HepG2 (cell line): ENCODE results near the gene NT5DC1. TPM values are rescaled to one million over a fixed set of nuclear protein-coding genes. Genes with fewer than 3 reads are reported as not detected.

Experiments used
- ATAC-seq: fragments of 200-7000 bp; cut with Tn5 transposase; 3 replicates; pipeline ENCODE4 v1.9.1; 2020; ENCODE audit warnings: mild to moderate bottlenecking, moderate library complexity
- BruUV-seq: library from RNA; stranded (reverse); fragments of 400-500 nt; replicated peaks from 2 replicates; lab custom pipeline; 2021; lab: Mats Ljungman, UMichigan
- CTCF ChIA-PET: fragments of 300-600 bp; formaldehyde crosslinking; extraction: SDS; loops from one replicate; lab custom pipeline; 2021; ENCODE audit warnings: low total read pairs, inconsistent platforms, low intra/inter-chr PET ratio; lab: Yijun Ruan, JAX
- POLR2A ChIA-PET: fragments of 350-600 bp; sonication (Branson Sonifier 250); formaldehyde crosslinking; loops from one replicate; lab custom pipeline; 2020; ENCODE audit warnings: antibody characterized with exemption, inconsistent platforms; lab: Yijun Ruan, JAX
- DNase-seq: peaks from one replicate; pipeline ENCODE4 v3.0.0-alpha.2; 2015; ENCODE audit warnings: low spot score
- FAIRE-seq: peaks from 3 replicates; lab custom pipeline; 2011; peaks lifted over from hg19 to GRCh38; lab: Jason Lieb, UNC
- H2AFZ ChIP-seq: one replicate; pipeline ENCODE4 v1.6.1; 2011; ENCODE audit warnings: low read length, inconsistent platforms
- H3K27ac ChIP-seq: fragments of 300-600 bp; 3 replicates; pipeline ENCODE4 v1.8.0; 2011; ENCODE audit warnings: mixed run types, mild to moderate bottlenecking, mixed read lengths, low read length, inconsistent platforms; ENCODE audit not compliant: insufficient read depth; ENCODE audit errors: extremely low read length
- H3K27me3 ChIP-seq, 2 experiments: fragments of 200-600 bp in 1 of 2; 2 replicates in 1 of 2; 3 replicates in 1 of 2; pipeline versions ENCODE4 v1.6.0 to v1.8.0; 2011; ENCODE audit warnings: low read length in 2 of 2, mild to moderate bottlenecking in 2 of 2, moderate library complexity in 2 of 2, inconsistent platforms in 1 of 2; ENCODE audit not compliant: insufficient read depth in 2 of 2, control insufficient read depth in 1 of 2
- H3K36me3 ChIP-seq, 2 experiments: fragments of 200-600 bp in 1 of 2; replicated peaks in 1 of 2; 2 replicates in 1 of 2; 3 replicates in 1 of 2; pipeline versions ENCODE4 v1.5.1 to v1.8.0; 2011; ENCODE audit warnings: low read length in 2 of 2, inconsistent platforms in 1 of 2; ENCODE audit not compliant: insufficient read depth in 2 of 2, control insufficient read depth in 1 of 2
- H3K4me1 ChIP-seq: 2 replicates; pipeline ENCODE4 v1.5.1; 2012; ENCODE audit warnings: low read length, inconsistent platforms; ENCODE audit not compliant: insufficient read depth
- H3K4me2 ChIP-seq: 2 replicates; pipeline ENCODE4 v1.6.0; 2011; ENCODE audit warnings: low read depth, low read length, inconsistent platforms
- H3K4me3 ChIP-seq, 3 experiments: fragments of 200-600 bp in 1 of 3; sonication (generic), shearing (Covaris generic) in 1 of 3; replicated peaks in 1 of 3; 2 replicates each; pipeline ENCODE4 v1.5.1; 2011 to 2016; ENCODE audit warnings: low read length in 3 of 3, inconsistent platforms in 2 of 3, low read depth in 2 of 3, mild to moderate bottlenecking in 2 of 3, control low read depth in 1 of 3, mixed read lengths in 1 of 3; ENCODE audit not compliant: insufficient read depth in 1 of 3
- H3K79me2 ChIP-seq: one replicate; pipeline ENCODE4 v1.6.1; 2011; ENCODE audit warnings: low read length, inconsistent platforms; ENCODE audit not compliant: insufficient read depth
- H3K9ac ChIP-seq: 2 replicates; pipeline ENCODE4 v1.6.0; 2011; ENCODE audit warnings: mild to moderate bottlenecking, low read depth, low read length, inconsistent platforms; ENCODE audit not compliant: insufficient read depth
- H3K9me3 ChIP-seq: 2 replicates; pipeline ENCODE4 v1.5.1; 2012; ENCODE audit warnings: mild to moderate bottlenecking, low read length
- H4K20me1 ChIP-seq: 2 replicates; pipeline ENCODE4 v1.6.0; 2011; ENCODE audit warnings: inconsistent platforms, mild to moderate bottlenecking, low read length, moderate library complexity; ENCODE audit not compliant: insufficient read depth
- ARNTL ChIP-seq: sonication (generic); formaldehyde crosslinking; IDR thresholded peaks from 2 replicates; pipeline ENCODE4 v1.4.0; 2020; ENCODE audit warnings: mild to moderate bottlenecking, missing genetic modification reagents
- FOXA3 ChIP-seq: IDR thresholded peaks from 2 replicates; pipeline ENCODE4 v1.6.1; 2016; ENCODE audit warnings: missing genetic modification reagents, missing compliant biosample characterization
- HDAC6 ChIP-seq: fragments of 200-600 bp; sonication (generic); IDR thresholded peaks from 2 replicates; pipeline ENCODE4 v1.7.0; 2017; ENCODE audit warnings: mild to moderate bottlenecking, antibody characterized with exemption, low read length, low read depth
- JUN ChIP-seq: sonication (generic); formaldehyde crosslinking; IDR thresholded peaks from 2 replicates; pipeline ENCODE4 v1.4.0; 2020; ENCODE audit warnings: mild to moderate bottlenecking, missing genetic modification reagents
- LCORL ChIP-seq, 2 experiments: fragments of 450-650 bp in 1 of 2; sonication (generic) in 1 of 2; formaldehyde crosslinking in 1 of 2; IDR thresholded peaks; 2 replicates each; pipeline versions ENCODE4 v1.5.0 to v1.6.1; 2017 to 2020; ENCODE audit warnings: antibody characterized with exemption in 1 of 2, missing genetic modification reagents in 1 of 2
- TBL1XR1 ChIP-seq: fragments of 150-350 bp; IDR thresholded peaks from 2 replicates; pipeline ENCODE4 v1.6.1; 2014; ENCODE audit warnings: borderline replicate concordance, low read length; ENCODE audit not compliant: partially characterized antibody
- TOPORS ChIP-seq: sonication (generic); formaldehyde crosslinking; IDR thresholded peaks from 2 replicates; pipeline ENCODE4 v1.8.0; 2023; ENCODE audit warnings: mild to moderate bottlenecking, missing genetic modification reagents
- ZEB1 ChIP-seq: IDR thresholded peaks from 2 replicates; pipeline ENCODE4 v1.6.1; 2012; ENCODE audit warnings: mild to moderate bottlenecking, low read depth, inconsistent platforms; ENCODE audit not compliant: insufficient replicate concordance
- ZFP41 ChIP-seq: sonication (generic); formaldehyde crosslinking; IDR thresholded peaks from 2 replicates; pipeline ENCODE4 v1.4.0; 2020; ENCODE audit warnings: mild to moderate bottlenecking, missing genetic modification reagents, borderline replicate concordance
- ZNF136 ChIP-seq: sonication (generic); formaldehyde crosslinking; IDR thresholded peaks from 2 replicates; pipeline ENCODE4 v1.8.1; 2022; ENCODE audit warnings: low read depth, mild to moderate bottlenecking, moderate library complexity, missing genetic modification reagents
- ZNF326 ChIP-seq: sonication (generic); formaldehyde crosslinking; IDR thresholded peaks from 2 replicates; pipeline ENCODE4 v1.4.0; 2020; ENCODE audit warnings: missing genetic modification reagents, borderline replicate concordance
- ZNF343 ChIP-seq: sonication (generic); formaldehyde crosslinking; IDR thresholded peaks from 2 replicates; pipeline ENCODE4 v1.4.0; 2020; ENCODE audit warnings: mild to moderate bottlenecking, missing genetic modification reagents
- ZNF891 ChIP-seq: sonication (generic); formaldehyde crosslinking; IDR thresholded peaks from 2 replicates; pipeline ENCODE4 v1.5.0; 2020; ENCODE audit warnings: mild to moderate bottlenecking, missing genetic modification reagents
- WGBS: methylation state at CpG from one replicate; pipeline ENCODE4 v1.1.6; 2017; ENCODE audit warnings: low lambda C conversion rate; 5-methylcytosine and 5-hydroxymethylcytosine counted together
- in situ Hi-C: cut with HindIII; loops from 2 replicates; pipeline ENCODE4 v1.10.0; 2017; ENCODE audit warnings: low pct_unique_long_range_greater_than_20kb; ENCODE audit not compliant: extremely low pct_ligation_motif_present
- intact Hi-C: fragments of 100-400 bp; cut with micrococcal nuclease; formaldehyde crosslinking; loops from one replicate; pipeline ENCODE4 v1.10.0; 2022; ENCODE audit not compliant: unreplicated experiment
- polyA plus RNA-seq, 8 experiments: library from polyadenylated mRNA; depleted of rRNA in 3 of 8; stranded (reverse) in 7 of 8; unstranded in 1 of 8; fragments of >200 nt; fragmentation: Illumina TruSeq in 4 of 8; extraction: Trizol in 4 of 8; gene quantifications; 2 replicates each; pipeline versions ENCODE4 v1.2.1 to v1.2.3, GENCODE V29; 2011 to 2016; ENCODE audit warnings: low read depth in 4 of 8, missing spikeins in 1 of 8, mixed read lengths in 1 of 8; ENCODE audit not compliant: insufficient read depth in 1 of 8
- total RNA-seq, 5 experiments: library from RNA; depleted of rRNA; stranded (reverse); fragments of >200 nt; fragmentation: Illumina TruSeq; extraction: Trizol; gene quantifications; 2 replicates each; pipeline ENCODE4 v1.2.3, GENCODE V29; 2016; ENCODE audit warnings: low read depth in 1 of 5
- TF ChIP-seq, protein P1 (sequence below): sonication (generic); formaldehyde crosslinking; IDR thresholded peaks from 2 replicates; pipeline ENCODE4 v1.5.1; 2020; ENCODE audit warnings: mild to moderate bottlenecking, missing genetic modification reagents, moderate library complexity

Gene NT5DC1
- total and polyA plus RNA-seq, 2 of the 13 experiments (the other 11 are each of a cell fraction or from before 2014, with no cell fraction given) = 27.0 to 56.1 TPM

DNA sequence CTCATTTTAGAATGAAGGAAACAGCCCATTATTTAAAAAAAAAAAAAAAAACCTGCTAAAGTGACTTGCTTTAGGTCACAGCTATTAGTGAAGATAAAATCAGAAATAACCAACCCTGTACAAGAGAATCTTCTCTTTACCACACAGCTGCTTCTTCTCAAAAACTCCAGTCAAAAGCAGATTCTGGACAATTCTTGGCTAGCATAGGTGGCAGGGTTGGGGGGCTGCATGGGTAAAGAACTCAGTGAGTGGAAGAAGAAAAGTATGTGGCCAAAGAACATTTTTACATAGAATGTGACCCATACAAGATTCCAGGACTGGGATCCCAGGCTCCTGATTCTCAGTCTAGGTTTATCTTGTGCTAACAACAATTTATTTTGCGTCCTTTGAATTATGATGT, 30.6 kb upstream of the NT5DC1 start:
- Histone ChIP-seq H3K27ac (no peak overlapping the region), H4K20me1 (no peaks in the 10 kb centered on the region), H3K27me3 (no peaks in the 10 kb centered on the region), H3K4me2 (no peak overlapping the region), H3K79me2 (no peaks in the 10 kb centered on the region), H3K4me1 (peaks cover 47% of the 10 kb centered on the region), H3K9ac (no peak overlapping the region), H3K4me3 (no peak overlapping the region), H2AFZ (no peak overlapping the region), H3K9me3 (no peaks in the 10 kb centered on the region), H3K36me3 (no peaks in the 10 kb centered on the region)
- FAIRE-seq (no peak), DNase-seq (no peak), ATAC-seq (no peak)
- CTCF ChIA-PET = no interaction called here
- BruUV-seq = no TSS peak
- intact Hi-C loops (no loop called here), in situ Hi-C loops (no loop called here)
- TF ChIP-seq ZNF891 (CRISPR knock-in tag) (no peak), JUN (CRISPR knock-in tag) (no peak)
- 94% methylated on average over 1 of the region's 1 CpG for WGBS
- POLR2A ChIA-PET = interaction anchor here (4.7 kb wide), 1 partner anchor 9 kb away, joined by 27 read pairs; the partner anchor contains the start of gene FRK

DNA sequence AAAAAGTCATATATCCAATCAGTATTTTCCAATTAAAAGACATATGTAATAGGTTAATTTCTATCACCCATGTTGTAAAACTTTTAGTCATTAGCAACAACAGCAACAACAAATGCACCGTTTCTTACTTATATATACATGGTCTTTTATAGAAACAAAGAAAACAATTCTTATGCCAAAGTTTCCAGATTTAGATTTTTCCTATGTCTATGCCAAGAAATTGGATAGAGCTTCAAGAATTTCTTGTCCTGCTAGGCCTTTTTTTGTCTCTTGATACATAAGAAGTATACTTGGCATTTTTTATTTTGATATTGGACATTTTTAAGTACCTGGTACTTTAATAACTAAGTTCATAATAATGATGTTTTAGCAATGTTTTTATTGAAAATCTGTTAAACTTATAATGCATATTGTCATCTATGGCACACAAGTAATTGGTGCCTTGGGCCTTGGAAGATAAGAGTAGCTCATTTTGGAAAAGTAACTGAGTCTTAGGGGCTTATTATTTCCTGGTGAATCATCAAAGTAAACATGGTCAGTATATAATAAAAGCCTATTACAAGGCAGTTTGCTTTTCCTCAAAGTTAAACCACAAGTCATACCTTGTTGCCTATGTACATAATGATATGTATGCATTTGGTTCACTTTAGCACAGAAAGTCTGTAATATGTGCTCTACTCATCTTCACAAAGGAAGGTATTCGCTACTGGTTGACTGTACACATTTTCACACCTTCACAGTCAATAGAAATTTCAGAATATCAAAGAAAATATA, 29.9 kb upstream of the NT5DC1 start:
- Histone ChIP-seq H3K36me3 (no peaks in the 10 kb centered on the region), H3K4me1 (peaks cover 47% of the 10 kb centered on the region), H3K27me3 (no peaks in the 10 kb centered on the region), H3K79me2 (no peaks in the 10 kb centered on the region), H3K9me3 (no peaks in the 10 kb centered on the region), H3K9ac (no peak overlapping the region), H3K4me2 (no peak overlapping the region), H2AFZ (no peak overlapping the region), H3K4me3 (no peak overlapping the region; a peak in 1 of 6 replicates), H3K27ac (no peak overlapping the region), H4K20me1 (no peaks in the 10 kb centered on the region)
- in situ Hi-C loops = no loop called here
- ATAC-seq (no peak; the same call in 1 of the 3 replicates), DNase-seq (peak; percentile 70), FAIRE-seq (no peak)
- no TSS peak for BruUV-seq
- intact Hi-C loops = loop anchor here (1.0 kb wide), 1 partner anchor 10 kb away; no protein-coding TSS in a partner anchor
- ChIA-PET POLR2A (interaction anchor here (1.5 to 4.7 kb wide), 2 partner anchors 10 to 30 kb away, joined by 6 to 27 read pairs; partner anchors contain the start of genes FRK and NT5DC1), CTCF (no interaction called here)
- WGBS = 76% methylated on average over 2 of the region's 2 CpGs
- TF ChIP-seq ZNF136 (CRISPR knock-in tag) = no peak
- no peak for TF ChIP-seq HDAC6
- no peak for TF ChIP-seq ZEB1
- no peak for TF ChIP-seq ZNF343 (CRISPR knock-in tag)
- TF ChIP-seq ZNF326 = no peak
- TF ChIP-seq, protein P1, sequence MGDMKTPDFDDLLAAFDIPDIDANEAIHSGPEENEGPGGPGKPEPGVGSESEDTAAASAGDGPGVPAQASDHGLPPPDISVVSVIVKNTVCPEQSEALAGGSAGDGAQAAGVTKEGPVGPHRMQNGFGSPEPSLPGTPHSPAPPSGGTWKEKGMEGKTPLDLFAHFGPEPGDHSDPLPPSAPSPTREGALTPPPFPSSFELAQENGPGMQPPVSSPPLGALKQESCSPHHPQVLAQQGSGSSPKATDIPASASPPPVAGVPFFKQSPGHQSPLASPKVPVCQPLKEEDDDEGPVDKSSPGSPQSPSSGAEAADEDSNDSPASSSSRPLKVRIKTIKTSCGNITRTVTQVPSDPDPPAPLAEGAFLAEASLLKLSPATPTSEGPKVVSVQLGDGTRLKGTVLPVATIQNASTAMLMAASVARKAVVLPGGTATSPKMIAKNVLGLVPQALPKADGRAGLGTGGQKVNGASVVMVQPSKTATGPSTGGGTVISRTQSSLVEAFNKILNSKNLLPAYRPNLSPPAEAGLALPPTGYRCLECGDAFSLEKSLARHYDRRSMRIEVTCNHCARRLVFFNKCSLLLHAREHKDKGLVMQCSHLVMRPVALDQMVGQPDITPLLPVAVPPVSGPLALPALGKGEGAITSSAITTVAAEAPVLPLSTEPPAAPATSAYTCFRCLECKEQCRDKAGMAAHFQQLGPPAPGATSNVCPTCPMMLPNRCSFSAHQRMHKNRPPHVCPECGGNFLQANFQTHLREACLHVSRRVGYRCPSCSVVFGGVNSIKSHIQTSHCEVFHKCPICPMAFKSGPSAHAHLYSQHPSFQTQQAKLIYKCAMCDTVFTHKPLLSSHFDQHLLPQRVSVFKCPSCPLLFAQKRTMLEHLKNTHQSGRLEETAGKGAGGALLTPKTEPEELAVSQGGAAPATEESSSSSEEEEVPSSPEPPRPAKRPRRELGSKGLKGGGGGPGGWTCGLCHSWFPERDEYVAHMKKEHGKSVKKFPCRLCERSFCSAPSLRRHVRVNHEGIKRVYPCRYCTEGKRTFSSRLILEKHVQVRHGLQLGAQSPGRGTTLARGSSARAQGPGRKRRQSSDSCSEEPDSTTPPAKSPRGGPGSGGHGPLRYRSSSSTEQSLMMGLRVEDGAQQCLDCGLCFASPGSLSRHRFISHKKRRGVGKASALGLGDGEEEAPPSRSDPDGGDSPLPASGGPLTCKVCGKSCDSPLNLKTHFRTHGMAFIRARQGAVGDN = no peak
- no peak for TF ChIP-seq LCORL (IDR thresholded peaks at IDR 0.05)
- no peak for TF ChIP-seq LCORL (CRISPR knock-in tag; IDR thresholded peaks at IDR 0.05)
- TF ChIP-seq TOPORS (CRISPR knock-in tag) = no peak
- TF ChIP-seq ARNTL (CRISPR knock-in tag) = no peak
- TF ChIP-seq TBL1XR1 = peak; percentile 18
- no peak for TF ChIP-seq ZFP41 (CRISPR knock-in tag)
- TF ChIP-seq FOXA3 = peak; percentile 93
